ENCODE measurements around the gene OSBP2.

- TF ChIP-seq POLR2A (IDR thresholded peaks at IDR 0.05) (no peak), CTCF (IDR thresholded peaks at IDR 0.05) (no peak)
Measured at GRCh38 chr22:30873086-30873650, 178.5 kb downstream of the OSBP2 start.
